Kidney (tissue), 14 donors: ENCODE measurements around the gene PIGT. TPM values are rescaled to one million over a fixed set of nuclear protein-coding genes. Genes with fewer than 3 reads are reported as not detected.

Source experiments
- DNase-seq, 5 donors: peaks; one replicate each; pipeline ENCODE4 v3.0.0-alpha.2; 2013 to 2020
- FAIRE-seq: peaks from 2 replicates; lab custom pipeline; 2012; peaks lifted over from hg19 to GRCh38; lab: Jason Lieb, UNC
- H3K27ac ChIP-seq, 2 donors: one replicate each; pipeline ENCODE4 v1.7.0; 2013; ENCODE audit warnings: low read depth in 2 of 2, low read length in 2 of 2, inconsistent platforms in 1 of 2
- H3K27me3 ChIP-seq: one replicate; pipeline ENCODE4 v1.7.1; 2013; ENCODE audit warnings: low read length, inconsistent platforms; ENCODE audit not compliant: control insufficient read depth, insufficient read depth
- H3K36me3 ChIP-seq, 3 donors: one replicate each; pipeline versions ENCODE4 v1.7.0 to v1.7.1; 2013; ENCODE audit warnings: low read length in 3 of 3, control low read depth in 1 of 3, inconsistent platforms in 1 of 3; ENCODE audit not compliant: insufficient read depth in 3 of 3, control insufficient read depth in 2 of 3
- H3K4me1 ChIP-seq, 3 donors: one replicate each; pipeline versions ENCODE4 v1.7.0 to v1.7.1; 2013; ENCODE audit warnings: low read length in 3 of 3, inconsistent platforms in 1 of 3, low read depth in 1 of 3; ENCODE audit not compliant: control insufficient read depth in 2 of 3, insufficient read depth in 2 of 3
- H3K4me3 ChIP-seq, 3 donors: one replicate each; pipeline versions ENCODE4 v1.7.0 to v1.8.1; 2013; ENCODE audit warnings: low read length in 3 of 3, control low read depth in 1 of 3, inconsistent platforms in 1 of 3
- H3K9ac ChIP-seq, 3 donors: one replicate each; pipeline versions ENCODE4 v1.7.0 to v1.7.1; 2013; ENCODE audit warnings: low read length in 3 of 3, control low read depth in 1 of 3, inconsistent platforms in 1 of 3
- H3K9me3 ChIP-seq, 3 donors: one replicate each; pipeline versions ENCODE4 v1.7.0 to v1.7.1; 2013; ENCODE audit warnings: low read length in 3 of 3, control low read depth in 1 of 3, inconsistent platforms in 1 of 3; ENCODE audit not compliant: control insufficient read depth in 2 of 3, insufficient read depth in 1 of 3
- CTCF ChIP-seq: IDR thresholded peaks from 3 replicates; pipeline ENCODE4 v1.5.1; 2012; ENCODE audit warnings: mild to moderate bottlenecking, moderate library complexity, borderline replicate concordance; ENCODE audit not compliant: insufficient read depth; ENCODE audit errors: extremely low read depth
- intact Hi-C: fragments of 100-400 bp; cut with DNase I; formaldehyde crosslinking; loops from one replicate; pipeline ENCODE4 v1.11.1; 2022
- polyA plus RNA-seq: library from polyadenylated mRNA; stranded (reverse); fragments of 350-450 nt; fragmentation: Illumina TruSeq; extraction: RNeasy Lipid Tissue Mini Kit (QIAGEN cat#74804); gene quantifications from one replicate; pipeline ENCODE4 v1.2.3, GENCODE V29; 2014; ENCODE audit warnings: low read depth, low replicate concordance; ENCODE audit not compliant: insufficient read depth
- total RNA-seq: library from RNA; stranded (reverse); fragmentation: NEBNext Ultra II Directional; extraction: Animal tissue kit (Norgen Biotek cat#: 25700); gene quantifications from one replicate; pipeline ENCODE4 v1.2.1, GENCODE V29; 2021
- donor health status: control.
- donor health status: control.
- donor health status: control.
- donor health status: control.
- donor health status: control.
- donor health status: DM: yes; HTN: yes; CAD: no.
- donor health status: Normal renal cell carcinoma (clear cell type).

The PIGT gene
- total and polyA plus RNA-seq, 2 donors from 2014 or later = 90.9 to 95.0 TPM

DNA sequence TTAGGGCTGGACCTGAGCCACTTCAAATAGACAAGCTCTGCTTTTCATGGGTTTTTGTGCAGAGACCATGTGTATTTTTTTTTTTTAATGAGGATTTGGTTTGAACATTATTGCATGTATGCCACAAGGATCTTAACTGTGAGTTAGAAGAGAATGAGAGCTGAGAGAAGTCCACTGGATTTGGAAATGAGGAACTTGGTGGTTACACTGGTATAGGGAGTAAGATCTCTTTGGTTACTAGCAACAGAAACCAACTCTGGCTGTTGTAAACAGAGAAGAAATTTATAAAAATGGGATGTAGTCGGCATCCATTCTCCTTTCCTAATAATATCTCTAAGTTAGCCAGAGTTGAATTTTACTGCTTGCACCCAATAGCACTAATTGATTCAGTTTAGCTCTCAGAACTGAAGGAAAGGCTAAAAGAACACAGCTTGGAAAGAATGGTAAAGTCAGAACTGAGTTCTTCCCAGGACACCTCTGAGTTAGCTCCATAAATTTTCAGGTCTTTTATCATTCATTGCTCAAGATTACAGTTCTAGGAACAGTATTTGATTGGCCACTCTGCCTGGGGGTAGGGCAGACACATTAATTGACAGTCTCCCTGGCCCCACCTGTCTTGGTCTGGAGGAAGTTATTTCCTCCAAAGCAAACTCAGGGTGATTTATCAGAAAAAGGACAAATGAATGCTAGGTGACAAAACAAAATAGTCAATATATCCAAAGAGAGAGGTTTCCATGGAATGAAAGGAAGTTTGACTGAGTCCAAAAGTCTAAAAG is 49.7 kb downstream of the PIGT start:
- intact Hi-C loops = no loop called here
- no peak overlapping the region for H3K27ac ChIP-seq

DNA sequence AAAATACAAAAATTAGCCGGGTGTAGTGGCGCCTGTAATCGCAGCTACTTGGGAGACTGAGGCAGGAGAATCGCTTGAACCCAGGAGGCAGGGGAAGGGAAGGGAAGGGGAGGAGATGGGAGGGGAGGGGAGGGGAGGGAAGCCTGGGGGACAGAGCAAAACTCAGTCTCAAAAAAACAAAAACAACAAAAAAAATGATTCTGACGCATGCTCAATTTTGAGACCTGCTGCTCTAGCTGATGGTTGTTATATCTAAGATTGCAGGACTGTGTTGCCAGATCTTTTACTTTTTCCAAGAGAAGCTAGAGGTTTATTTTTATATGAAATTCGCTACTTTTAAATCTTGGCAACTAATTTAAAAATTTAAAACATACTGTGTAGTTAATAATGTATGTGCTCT is 51.2 kb downstream of the PIGT start:
- H3K4me1 ChIP-seq = peaks cover 0 to 13% (median 0%) of the 10 kb centered on the region in 3 donors
- H3K4me3 ChIP-seq = no peak overlapping the region
- H3K27ac ChIP-seq = no peak overlapping the region
- DNase-seq = no peak
- H3K9me3 ChIP-seq = no peaks in the 10 kb centered on the region
- H3K27me3 ChIP-seq = no peaks in the 10 kb centered on the region
- H3K9ac ChIP-seq = no peak overlapping the region
- H3K36me3 ChIP-seq = no peaks in the 10 kb centered on the region
- no peak for TF ChIP-seq CTCF
- intact Hi-C loops = no loop called here
- FAIRE-seq = no peak

More for the DNA sequence above, 49.7 kb downstream of the PIGT start:
- Histone ChIP-seq H3K9me3 (no peaks in the 10 kb centered on the region), H3K4me3 (no peak overlapping the region), H3K36me3 (no peaks in the 10 kb centered on the region), H3K4me1 (peaks cover 0 to 9% (median 0%) of the 10 kb centered on the region in 3 donors), H3K9ac (no peak overlapping the region), H3K27me3 (no peaks in the 10 kb centered on the region)
- FAIRE-seq (no peak), DNase-seq (no peak)
- no peak for TF ChIP-seq CTCF

GRCh38 chr20:45467861-45468260 is 51.9 kb downstream of the PIGT start:
- TF ChIP-seq CTCF = no peak
- Histone ChIP-seq H3K36me3 (no peaks in the 10 kb centered on the region), H3K4me3 (no peak overlapping the region), H3K9me3 (no peaks in the 10 kb centered on the region), H3K9ac (no peak overlapping the region), H3K27me3 (no peaks in the 10 kb centered on the region), H3K27ac (no peak overlapping the region), H3K4me1 (peaks cover 0 to 13% (median 0%) of the 10 kb centered on the region in 3 donors)
- FAIRE-seq (no peak), DNase-seq (no peak)
- intact Hi-C loops = no loop called here
